Measurements from ENCODE around the gene EPHA5.

The EPHA5 gene

DNA sequence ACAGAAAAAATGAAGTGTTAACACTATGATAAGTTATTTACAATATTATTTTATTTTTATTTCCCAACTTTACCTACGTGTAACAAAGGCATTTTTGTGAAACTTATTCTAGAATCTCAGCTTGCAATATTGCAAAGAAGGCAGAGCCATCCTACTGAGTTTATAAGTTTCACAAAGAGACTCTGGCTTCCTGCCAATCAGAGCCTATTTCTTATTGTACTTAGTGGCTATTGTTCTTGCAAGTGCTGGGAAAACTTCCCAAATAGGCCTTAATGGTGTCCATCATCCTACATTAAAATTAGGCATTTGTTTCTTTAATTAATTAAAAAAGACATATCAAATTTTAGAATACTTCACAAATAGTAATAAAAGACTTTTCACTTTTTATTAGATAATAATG is 233.2 kb downstream of the EPHA5 start:
- TF ChIP-seq, protein P1, sequence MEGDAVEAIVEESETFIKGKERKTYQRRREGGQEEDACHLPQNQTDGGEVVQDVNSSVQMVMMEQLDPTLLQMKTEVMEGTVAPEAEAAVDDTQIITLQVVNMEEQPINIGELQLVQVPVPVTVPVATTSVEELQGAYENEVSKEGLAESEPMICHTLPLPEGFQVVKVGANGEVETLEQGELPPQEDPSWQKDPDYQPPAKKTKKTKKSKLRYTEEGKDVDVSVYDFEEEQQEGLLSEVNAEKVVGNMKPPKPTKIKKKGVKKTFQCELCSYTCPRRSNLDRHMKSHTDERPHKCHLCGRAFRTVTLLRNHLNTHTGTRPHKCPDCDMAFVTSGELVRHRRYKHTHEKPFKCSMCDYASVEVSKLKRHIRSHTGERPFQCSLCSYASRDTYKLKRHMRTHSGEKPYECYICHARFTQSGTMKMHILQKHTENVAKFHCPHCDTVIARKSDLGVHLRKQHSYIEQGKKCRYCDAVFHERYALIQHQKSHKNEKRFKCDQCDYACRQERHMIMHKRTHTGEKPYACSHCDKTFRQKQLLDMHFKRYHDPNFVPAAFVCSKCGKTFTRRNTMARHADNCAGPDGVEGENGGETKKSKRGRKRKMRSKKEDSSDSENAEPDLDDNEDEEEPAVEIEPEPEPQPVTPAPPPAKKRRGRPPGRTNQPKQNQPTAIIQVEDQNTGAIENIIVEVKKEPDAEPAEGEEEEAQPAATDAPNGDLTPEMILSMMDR (conservative IDR thresholded peaks at IDR 0.05; ENCODE audit: low read length) = no peak
- DNase-seq (ENCODE audit: low read depth) = no peak
- H3K4me3 ChIP-seq (ENCODE audit: low read length) = no peak overlapping the region

DNA sequence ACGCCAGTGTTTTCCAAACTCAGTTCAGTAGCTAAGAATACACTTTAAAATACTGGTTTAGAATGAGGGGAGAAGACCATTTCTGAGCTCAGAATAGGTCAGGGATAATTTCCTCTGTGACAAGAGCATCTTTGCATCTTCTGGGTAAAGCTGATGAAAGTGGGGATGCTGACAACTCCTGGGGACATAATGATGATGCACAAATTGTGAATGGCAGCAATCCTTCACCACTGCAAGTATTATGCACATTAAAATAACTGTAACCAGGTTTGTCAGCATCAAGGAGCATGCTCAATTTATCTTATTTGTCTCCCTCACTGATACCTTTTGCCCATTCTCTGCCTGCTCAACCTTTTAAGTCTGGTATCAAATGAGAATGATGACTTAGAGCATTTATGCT is 248.2 kb downstream of the EPHA5 start:
- H3K4me3 ChIP-seq (ENCODE audit: low read length) = no peak overlapping the region
- TF ChIP-seq, protein P1 (conservative IDR thresholded peaks at IDR 0.05; ENCODE audit: low read length) = no peak
- no peak for DNase-seq (ENCODE audit: low read depth)

DNA sequence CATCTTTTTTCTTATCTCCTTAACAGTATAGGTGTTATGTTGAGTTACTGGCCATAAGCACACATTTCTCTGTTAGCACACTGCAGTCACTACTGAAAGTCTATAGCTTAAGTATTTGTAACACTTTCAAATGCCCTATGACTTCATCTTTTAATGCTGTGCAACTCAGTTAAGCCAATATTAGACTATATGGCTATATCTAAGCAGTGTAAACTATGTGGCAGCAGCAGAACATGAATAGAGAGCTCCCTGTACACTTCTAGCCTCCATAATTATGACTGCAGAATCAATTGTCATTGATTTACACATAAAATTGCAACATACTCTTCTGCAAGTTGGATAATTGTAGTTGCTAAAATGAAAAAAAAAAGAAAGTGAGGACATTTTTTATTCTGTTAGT is 250.3 kb downstream of the EPHA5 start:
- TF ChIP-seq, protein P1 (conservative IDR thresholded peaks at IDR 0.05; ENCODE audit: low read length) = no peak
- no peak overlapping the region for H3K4me3 ChIP-seq (ENCODE audit: low read length)
- no peak for DNase-seq (ENCODE audit: low read depth)

DNA sequence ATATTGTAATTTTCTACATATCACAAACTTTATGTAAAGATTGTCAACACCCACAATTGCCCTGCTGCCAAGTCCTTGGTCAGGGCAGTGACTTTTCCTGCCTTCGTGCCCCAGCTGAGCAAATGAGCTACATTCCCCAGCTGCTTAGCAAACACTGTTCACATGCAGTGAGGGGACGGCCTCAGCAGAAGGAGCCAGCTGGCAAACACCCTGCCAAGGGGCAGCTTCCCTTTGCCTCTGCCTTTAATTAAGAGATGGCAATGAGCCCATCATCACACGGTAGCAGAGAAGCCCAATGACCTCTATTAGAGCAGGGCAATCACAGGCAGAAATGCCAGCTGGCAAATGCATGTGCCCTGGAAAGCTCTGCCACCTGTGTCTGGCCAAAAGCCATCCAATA is 253.4 kb downstream of the EPHA5 start:
- DNase-seq (ENCODE audit: low read depth) = no peak
- no peak overlapping the region for H3K4me3 ChIP-seq (ENCODE audit: low read length)
- TF ChIP-seq, protein P1 (conservative IDR thresholded peaks at IDR 0.05; ENCODE audit: low read length) = no peak

DNA sequence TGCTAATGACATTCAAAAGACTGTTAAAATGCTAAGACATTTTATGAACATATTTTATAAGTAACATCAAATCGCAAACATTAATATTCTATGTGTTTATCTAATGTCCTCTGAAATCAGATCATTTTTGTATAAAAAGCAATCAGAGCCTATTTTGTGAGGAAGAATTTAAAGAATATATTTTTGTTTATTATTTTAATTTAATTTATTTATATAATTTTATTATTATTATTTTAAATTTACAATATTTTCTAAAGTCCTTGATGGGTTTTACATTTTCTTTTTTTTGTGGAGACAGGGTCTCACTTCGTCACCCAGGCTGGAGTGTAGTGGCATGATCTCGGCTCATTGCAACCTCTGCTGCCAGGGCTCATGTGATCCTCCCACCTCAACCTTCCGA is 262.8 kb downstream of the EPHA5 start:
- TF ChIP-seq, protein P1 (conservative IDR thresholded peaks at IDR 0.05; ENCODE audit: low read length) = no peak
- H3K4me3 ChIP-seq (ENCODE audit: low read length) = no peak overlapping the region
- no peak for DNase-seq (ENCODE audit: low read depth)

DNA sequence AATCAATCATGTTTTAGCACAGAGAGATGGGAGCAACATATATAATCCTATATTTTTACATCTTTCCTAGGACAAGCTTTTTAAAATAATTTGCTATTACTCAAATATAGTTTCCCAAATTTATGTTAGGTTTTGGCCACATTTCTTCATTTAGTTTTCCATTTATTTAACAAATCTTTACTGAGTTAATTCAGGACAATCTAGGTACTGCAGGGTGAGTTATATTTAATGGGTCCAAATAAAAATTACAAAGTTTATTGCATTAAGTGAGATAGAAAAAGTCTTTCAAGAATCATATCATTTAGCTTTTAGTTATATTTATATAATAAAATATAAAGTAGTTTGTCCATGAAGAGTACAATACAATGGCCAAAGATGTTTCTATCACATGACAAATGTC is 269.2 kb downstream of the EPHA5 start:
- TF ChIP-seq, protein P1 (conservative IDR thresholded peaks at IDR 0.05; ENCODE audit: low read length) = no peak

DNA sequence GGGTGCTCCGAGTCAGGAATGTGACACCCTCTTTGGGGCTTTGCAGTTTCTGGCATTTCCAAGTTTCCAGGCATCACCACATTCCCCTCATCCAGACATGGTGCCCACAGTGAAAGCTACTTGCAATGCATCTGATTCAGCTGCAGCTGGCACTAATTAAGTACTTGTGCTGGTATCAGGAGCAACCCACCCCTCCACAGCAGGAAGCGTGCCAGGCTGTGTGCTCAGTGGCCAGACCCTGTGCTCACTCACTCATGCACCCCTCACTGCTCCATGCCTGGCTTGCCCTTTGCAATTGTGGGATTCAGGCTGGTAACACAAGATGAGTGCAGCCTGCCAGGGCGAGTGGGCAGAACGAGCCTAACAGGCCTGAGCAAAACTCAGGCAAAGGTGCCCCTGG is 271.2 kb downstream of the EPHA5 start:
- TF ChIP-seq, protein P1 (conservative IDR thresholded peaks at IDR 0.05; ENCODE audit: low read length) = no peak
- DNase-seq (ENCODE audit: low read depth) = no peak
- H3K4me3 ChIP-seq (ENCODE audit: low read length) = no peak overlapping the region

More for the DNA sequence above, 269.2 kb downstream of the EPHA5 start:
- no peak overlapping the region for H3K4me3 ChIP-seq (ENCODE audit: low read length)
- DNase-seq (ENCODE audit: low read depth) = no peak

Data from AG10803 (cell line).